ENCODE data around the gene PPEF2.
"Not testable (repeated sequence)": the region's sequence is repeated elsewhere in the genome, so short reads cannot be mapped to it uniquely, and the experiment has no call there.

Gene PPEF2

DNA sequence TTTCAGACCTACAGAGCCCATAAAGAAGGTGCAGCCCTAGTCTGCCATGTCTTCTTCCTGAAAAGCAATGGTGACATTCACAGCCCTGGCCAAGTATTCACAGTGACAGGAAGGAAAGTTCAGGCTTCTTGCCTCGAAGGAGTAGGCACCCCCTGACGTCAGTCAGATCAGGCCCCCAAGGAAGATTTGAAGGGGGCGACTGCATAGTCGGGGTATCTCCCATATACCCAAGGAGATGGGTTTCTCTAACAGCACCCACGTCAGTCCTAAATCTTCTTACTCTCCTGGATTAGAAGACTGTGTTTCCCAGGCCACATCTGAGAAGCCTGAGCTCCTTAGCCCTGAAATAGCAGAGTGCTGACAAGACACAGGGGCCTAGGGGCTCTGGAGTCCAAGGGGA lies at the start of gene PPEF2:
Gene PPEF2 (minus strand): TSS at position 101 of the 400 bp plus-strand sequence. CDS start 6,127 bp downstream, outside the sequence.
- no peak for DNase-seq (ENCODE audit: low read depth)

DNA sequence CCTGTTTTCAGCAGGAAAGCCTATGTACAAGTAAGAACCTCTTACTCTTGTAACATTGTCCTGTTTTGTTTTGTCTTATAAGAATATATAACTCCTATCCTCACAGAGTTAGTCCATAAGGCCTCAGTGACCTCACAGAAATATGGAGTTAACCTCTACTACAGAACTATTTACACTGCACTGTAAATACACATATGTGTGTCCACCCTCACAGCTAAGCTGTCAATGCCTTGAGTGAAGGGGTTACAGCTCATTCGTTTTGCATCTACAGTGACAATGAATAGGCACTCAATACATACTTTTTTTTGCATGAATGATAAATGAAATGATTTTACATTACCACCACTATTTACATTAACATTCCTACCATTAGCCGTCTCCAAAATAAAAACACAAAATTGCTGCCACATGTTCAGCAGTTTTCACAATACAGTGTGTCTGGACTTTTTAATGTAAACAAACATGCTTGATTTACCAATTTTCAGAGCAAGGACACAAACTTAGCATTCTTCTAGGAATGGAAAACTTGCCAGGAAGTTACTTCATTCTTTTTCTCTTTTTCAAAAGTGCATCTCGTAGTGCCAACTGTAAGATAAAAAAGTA lies 48.1 kb upstream of the PPEF2 start:
- no peak for DNase-seq (ENCODE audit: low read depth)

DNA sequence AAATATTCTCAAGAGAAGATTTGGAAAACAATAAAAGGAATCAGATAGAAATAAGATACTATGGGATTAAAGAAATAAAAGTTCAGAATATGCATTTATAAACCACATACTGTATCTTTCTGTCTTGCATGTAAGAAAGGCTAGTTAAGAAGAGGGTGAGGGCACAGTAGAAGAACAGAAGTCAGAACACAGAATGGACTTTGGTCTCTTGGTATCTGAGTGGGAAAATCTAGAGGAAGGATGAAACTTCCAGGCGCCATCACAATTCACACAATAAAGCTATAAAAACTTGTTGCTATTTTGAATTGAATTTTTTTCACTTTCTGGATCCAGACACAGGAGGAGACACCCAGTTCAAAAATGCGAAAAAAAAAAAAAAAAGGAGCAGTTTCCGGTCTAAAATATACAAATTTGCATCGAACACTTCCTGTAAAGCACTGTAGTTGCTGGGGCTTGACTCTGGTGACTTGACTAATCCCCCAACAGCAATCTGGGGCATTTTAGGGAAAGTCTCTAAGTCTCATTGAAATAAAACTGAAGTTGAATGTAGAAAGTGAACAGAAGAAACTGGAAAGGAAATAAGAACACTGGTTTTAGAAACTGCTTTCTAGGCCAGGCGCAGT lies 46.7 kb upstream of the PPEF2 start:
- no peak for DNase-seq (ENCODE audit: low read depth)

- DNase-seq (ENCODE audit: low read depth): peak; percentile 71
Measured at GRCh38 chr4:75940692-75941253, 38.5 kb upstream of the PPEF2 start, which contains the start of gene NAAA. NAAA (minus strand) TSS chr4:75941013; CDS start chr4:75940949, 64 bp downstream.

DNA sequence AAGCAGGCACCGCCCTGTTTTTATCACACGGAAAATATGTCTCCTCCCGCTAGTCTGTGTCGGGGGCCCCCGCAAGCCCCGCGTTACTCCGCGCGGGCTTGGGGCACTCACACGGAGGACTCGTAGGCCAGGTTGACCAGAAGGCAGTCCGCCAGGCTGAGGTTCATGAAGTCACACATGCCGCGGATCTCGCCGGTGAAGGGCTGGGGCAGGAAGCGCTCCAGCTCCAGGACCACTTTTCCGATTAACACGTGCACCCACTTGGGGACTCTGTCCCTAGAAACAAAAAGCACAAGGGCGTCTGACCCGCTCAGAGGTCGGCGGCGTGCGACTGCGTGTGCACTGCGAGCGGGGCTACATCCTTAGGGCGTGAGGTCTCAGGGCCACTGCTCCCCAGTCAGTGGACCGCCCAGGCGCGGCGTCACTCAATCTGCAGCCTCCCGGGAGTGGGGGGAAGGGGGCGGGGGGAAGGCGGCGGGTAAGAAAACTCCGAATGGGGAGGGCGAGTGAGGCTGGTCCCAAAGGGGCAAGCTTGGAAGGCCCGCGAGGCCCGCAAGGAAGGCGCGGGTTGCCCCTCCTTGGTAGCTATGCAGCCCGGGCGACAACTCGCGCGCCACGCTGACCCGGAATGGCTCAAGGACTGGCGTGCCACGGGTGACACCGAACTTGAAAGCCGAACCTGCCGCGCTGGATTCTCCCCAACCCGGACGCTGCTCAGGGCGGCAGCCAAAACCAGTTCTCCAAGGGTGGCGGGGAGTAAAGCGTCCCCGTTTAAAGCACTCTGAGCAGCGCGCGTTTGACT lies 37.8 kb upstream of the PPEF2 start:
- peak; percentile 73 for DNase-seq (ENCODE audit: low read depth)

DNA sequence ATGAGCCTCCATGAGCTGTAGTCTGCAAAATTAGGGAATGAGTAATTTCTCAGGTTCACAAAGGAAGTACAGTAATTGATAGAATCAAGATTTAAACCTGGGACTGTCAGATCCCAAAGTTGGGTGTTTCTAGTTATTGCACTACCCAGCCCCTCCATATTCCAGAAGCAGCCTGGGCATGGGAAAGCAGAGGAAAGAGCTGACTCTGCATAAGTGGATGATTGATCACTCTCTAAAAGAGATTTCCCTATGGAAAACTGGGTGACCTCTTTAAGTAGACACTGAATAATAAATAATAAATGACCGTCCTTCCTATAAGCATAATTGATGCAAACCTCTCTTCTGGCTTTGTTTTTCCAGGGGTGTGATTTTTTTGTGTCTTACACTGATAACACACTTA lies 33.4 kb upstream of the PPEF2 start:
- no peak for DNase-seq (ENCODE audit: low read depth)

DNA sequence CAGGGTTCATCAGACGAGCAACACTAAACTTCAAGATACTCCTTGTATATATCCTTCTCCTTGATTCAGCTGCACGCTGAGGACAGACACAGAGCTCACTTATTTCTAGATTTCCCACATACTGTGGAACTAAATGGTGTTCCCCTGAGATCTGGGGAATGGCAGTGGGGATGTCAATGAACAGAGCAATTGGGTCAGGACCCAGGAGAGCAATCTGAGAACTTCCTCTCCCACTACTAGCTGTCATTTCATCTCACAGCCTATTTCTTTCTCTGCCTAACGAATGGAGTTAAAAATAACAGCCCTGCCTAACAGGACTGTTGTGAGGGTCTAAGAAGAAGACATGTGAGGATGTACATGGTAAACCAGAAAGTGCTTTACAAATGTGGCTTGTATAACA lies 27.9 kb upstream of the PPEF2 start:
- DNase-seq (ENCODE audit: low read depth): no peak

DNA sequence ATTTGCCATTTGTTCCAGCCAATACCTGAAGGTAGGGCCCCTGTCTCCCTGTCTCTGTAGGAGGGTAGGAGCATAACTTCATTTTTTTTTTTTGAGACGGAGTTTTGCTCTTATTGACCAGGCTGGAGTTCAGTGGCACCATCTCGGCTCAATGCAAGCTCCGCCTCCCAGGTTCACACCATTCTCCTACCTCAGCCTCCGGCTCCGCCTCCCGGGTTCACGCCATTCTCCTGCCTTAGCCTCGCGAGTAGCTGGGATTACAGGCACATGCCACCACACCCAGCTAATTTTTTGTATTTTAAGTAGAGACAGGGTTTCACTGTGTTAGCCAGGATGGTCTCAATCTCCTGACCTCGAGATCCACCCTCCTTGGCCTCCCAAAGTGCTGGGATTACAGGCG lies 22.7 kb upstream of the PPEF2 start:
- DNase-seq (ENCODE audit: low read depth): not testable (repeated sequence)

DNA sequence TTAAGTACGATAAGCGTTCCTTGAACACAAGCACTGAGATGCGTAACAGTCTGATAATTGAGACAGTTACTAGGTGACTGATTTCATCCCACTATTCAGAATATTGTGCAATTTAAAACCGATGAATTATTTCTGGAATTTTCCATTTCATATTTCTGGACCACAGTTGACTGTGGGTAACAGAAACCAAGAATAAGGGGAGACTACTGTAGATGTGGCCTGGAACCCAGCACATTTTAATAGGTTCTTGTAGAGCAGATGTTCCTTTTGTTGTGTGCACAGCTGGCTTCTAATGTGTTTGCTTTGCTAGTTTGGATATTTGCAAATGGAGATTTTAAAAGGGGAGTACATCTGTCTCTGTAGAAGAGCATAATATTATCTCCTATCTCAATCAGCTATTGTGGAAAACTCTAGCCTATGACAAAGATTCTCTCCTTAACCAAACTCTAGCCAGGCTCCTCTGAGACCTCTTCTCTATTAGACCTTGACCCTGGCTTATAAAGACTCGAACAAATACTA lies 22.1 kb upstream of the PPEF2 start:
- no peak for DNase-seq (ENCODE audit: low read depth)

- no peak for DNase-seq (ENCODE audit: low read depth)
Measured at GRCh38 chr4:75922588-75922987, 20.3 kb upstream of the PPEF2 start.

- no peak for DNase-seq (ENCODE audit: low read depth)
Measured at GRCh38 chr4:75921910-75922309, 19.7 kb upstream of the PPEF2 start.

DNA sequence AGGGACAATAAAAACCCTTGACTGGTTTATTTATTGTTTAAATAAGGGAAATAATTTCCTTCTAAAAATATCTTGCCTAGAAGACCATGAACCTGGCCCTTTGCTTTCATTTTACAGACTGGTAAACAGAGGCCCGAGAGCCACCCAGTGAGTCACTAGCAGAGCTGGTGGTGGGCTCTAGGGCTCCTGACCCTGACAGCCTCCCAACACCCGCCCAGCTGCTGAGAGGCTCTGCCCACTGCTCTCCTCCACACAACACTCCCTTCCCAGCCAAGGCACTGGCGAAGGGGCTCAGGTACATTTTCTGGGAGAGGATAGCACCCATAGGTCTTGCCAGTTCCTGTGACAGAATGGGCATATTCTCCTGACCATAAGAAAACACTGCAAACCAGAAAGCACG lies 18.1 kb upstream of the PPEF2 start:
- no peak for DNase-seq (ENCODE audit: low read depth)

GRCh38 chr4:75919920-75920319 lies 17.7 kb upstream of the PPEF2 start:
- DNase-seq (ENCODE audit: low read depth): no peak

DNA sequence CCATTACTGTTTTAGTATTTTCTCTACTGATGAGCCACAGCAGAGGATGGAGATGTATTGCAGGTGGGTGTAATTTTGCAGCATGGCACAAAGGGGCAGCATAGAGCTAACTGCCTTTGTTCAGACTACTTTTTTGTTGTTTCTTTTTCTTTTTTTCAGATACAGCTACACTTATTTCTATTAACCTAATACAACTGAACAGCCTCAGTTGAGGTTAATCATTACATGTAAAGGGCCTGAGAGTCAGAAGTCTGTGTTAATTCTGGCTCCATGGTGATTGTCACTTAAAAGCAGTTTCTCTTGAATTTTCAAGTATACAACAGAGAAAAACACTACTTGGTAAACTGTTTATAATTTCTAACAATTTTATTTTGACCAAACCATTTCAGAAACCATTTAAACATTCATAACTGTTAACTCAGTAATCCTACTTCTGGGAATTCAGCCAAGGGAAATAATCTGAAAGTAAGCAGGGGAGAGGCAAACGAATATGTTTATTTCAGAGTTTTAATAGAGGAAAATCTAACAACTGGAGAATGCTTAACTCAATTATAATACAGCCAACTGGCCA lies 13.9 kb upstream of the PPEF2 start:
- DNase-seq (ENCODE audit: low read depth): no peak

DNA sequence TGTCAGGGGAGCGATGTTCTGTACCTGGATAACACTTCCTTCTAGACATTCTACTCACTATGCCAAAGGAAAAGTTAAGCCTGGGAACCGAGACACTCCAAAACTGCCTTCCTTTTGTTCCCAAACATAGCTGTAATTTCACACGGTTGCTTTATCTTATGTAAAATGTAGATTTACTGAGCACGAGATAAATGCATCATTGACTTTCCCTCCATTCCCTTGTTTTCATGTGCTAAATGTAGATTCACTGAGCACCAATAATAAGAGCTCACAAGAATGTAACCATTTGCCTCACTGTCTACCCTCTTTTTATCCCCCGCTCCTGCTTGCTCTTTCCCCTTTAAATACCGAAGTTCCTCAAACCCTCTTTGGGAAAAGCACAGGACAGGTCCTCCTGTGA lies 10.7 kb upstream of the PPEF2 start:
- DNase-seq (ENCODE audit: low read depth): no peak

DNA sequence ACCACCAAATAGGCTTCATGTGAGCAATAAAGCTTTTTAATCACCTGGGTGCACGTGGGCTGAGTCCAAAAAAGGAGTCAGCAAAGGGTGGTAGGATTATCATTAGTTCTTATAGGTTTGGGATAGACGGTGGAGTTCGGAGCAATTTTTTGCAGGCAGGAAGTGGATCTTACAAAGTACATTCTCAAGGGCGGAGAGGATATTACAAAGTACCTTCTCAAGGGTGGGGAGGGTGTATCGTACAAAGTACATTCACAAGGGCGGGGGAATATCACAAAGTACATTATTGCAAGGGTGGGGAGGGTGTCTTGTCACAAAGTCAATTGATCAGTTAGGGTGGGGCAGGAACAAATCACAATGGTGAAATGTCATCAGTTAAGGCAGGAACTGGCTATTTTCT lies 8.6 kb upstream of the PPEF2 start:
- not testable (repeated sequence) for DNase-seq (ENCODE audit: low read depth)

- no peak for DNase-seq (ENCODE audit: low read depth)
Measured at GRCh38 chr4:75909405-75909804, 7.2 kb upstream of the PPEF2 start.

DNA sequence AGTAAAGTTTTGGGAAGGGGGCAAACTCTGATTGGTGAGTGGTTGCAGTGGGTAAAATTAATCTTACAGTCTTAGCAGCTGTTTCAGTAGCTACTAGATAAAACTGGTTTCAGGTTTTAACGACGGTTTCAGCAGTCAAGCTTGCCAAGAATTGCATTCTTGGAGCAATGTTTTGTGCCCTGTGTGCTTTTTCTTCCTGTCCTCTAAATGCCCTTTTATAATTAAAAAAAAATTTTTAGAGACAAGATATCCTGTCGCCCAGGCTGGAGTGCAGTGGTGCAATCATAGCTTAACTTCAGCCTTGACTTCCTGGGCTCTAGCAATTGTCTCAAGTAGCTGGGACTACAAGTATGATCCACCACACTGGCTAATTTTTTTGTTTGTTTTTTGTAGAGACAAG lies 6.3 kb upstream of the PPEF2 start:
- DNase-seq (ENCODE audit: low read depth): no peak

- no peak for DNase-seq (ENCODE audit: low read depth)
Measured at GRCh38 chr4:75907966-75908365, 5.7 kb upstream of the PPEF2 start.

- DNase-seq (ENCODE audit: low read depth): no peak
Measured at GRCh38 chr4:75904076-75904475, 1.8 kb upstream of the PPEF2 start.

DNA sequence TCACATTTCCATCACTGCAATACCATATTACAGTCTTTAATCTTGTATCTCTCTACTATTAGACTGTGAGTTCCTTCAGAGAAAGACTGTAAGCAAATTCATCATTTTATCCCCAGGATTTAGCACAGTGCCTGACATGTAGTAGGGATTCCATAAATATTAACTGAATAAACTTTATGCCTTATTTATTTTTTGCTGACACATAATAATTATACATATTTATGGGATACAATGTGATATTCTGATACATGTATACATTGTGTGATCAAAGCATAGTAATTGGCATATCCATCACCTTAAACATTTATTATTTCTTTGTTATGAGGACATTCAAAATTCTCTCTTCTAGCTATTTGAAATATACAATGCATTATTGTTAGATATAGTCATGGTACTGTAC lies 3.7 kb downstream of the PPEF2 start:
- DNase-seq (ENCODE audit: low read depth): no peak

DNA sequence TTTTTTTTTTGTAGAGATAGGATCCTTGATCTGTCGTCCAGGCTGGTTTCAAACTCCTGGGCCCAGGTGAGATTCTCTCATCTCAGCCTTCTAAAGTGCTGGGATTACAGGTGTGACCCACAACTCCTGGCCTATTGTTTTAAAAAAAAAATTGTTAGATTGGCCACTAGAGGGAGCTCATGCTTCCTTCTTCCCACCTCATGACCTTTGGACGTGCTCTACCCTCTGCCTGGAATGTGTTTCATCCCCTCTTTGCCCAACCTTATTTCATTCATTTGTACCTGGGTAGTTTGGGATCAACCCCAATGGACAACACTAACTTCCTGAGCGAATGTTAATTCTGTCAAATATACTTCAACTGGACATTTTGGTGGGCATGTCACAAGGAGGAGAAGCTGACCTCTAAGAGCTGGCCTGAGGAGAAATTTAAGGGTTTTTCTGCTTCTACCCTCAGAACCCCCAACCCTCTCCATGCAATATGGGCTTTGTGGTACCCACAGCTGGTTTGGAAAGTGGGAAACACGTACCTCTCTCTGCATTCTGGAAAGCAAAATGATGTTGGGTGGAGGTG lies 6.4 kb downstream of the PPEF2 start:
- no peak for DNase-seq (ENCODE audit: low read depth)

Measured in T-helper 22 cell (primary cell).